A172 (cell line): ENCODE data around the gene SALL3. TPM values are rescaled to one million over a fixed set of nuclear protein-coding genes. Genes with fewer than 3 reads are reported as not detected.
A peak's percentile ranks its signal among the peaks of the same experiment; 100 is the strongest.

Source experiments
- DNase-seq: peaks from one replicate; pipeline ENCODE4 v3.0.0-alpha.2; 2015; ENCODE audit warnings: low spot score
- total RNA-seq: library from RNA; depleted of rRNA; stranded (reverse); fragments of >200 nt; shearing (Covaris generic); gene quantifications from 2 replicates; pipeline ENCODE4 v1.2.3, GENCODE V29; 2014; rRNA removed

SALL3 gene
- total RNA-seq, 1 experiment from 2014 or later, result not detected

DNA sequence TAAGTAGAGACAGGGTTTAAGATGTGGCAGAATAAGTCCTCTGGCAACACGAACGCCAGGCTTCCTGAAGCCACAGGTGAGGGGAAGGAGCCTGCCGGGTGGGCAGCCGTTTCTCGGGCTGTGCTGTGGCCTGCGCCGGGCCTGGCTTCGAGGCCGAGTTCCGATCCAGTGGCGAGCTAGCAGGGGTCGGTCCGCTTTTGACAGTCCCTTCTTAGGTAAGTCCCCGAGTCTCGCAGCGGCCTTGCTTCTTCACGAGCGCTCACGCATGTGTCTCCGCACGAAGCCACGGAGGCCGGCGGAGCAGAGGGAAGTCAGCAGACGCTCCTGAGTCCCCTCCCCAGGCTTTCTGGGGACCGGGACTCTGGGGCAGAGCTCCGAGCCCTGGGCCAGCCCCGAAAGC is 26.0 kb downstream of the SALL3 start:
- no peak for DNase-seq

GRCh38 chr18:79006106-79006795 is 26.6 kb downstream of the SALL3 start:
- DNase-seq, result no peak

GRCh38 chr18:79007440-79007839 is 27.8 kb downstream of the SALL3 start:
- DNase-seq, result no peak

- DNase-seq, result no peak
Observed at GRCh38 chr18:79008356-79008940, 28.8 kb downstream of the SALL3 start.

DNA sequence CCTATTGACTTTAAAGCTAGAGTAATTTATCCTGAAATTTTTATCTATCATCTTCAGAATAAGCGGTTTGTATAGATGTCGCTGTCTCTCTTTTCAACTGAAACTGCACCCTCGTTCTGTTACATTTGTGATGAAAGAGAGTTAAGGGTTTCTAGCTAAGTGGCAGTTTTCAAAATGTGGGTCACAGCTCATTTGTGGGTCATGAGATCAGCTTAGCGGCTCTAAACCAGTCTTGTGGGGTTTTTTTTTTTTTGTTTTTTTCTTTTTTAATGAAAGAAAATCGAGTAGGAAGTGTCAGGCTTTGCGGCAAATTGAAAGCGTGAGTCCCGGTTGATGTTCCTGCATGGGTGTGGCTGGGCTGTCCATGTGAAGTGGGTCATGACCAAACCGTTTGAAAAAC is 31.2 kb downstream of the SALL3 start:
- DNase-seq, result no peak

- no peak for DNase-seq
Observed at GRCh38 chr18:79011300-79011870, 31.8 kb downstream of the SALL3 start.

- DNase-seq, result no peak
Observed at GRCh38 chr18:79013869-79014268, 34.3 kb downstream of the SALL3 start.

DNA sequence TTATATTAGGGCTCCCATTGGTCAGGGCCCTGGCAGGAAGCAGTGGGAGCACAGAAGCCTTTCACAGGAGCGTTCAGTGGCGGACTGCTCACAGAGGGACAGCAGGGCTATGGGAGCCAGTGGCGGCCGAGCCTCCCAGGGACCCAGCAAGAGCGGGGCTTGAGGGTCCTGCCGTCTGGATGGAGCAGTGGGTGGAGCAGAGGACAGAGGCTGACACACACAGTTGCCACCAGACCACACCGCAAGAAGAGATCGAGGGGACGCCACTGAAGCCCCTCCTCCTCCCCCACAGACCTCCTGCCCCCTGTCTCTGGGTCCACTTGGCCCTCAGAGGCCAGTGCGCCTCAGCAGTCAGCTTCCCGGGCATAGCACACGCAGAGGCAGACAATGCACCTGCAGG is 39.3 kb downstream of the SALL3 start:
- no peak for DNase-seq

DNA sequence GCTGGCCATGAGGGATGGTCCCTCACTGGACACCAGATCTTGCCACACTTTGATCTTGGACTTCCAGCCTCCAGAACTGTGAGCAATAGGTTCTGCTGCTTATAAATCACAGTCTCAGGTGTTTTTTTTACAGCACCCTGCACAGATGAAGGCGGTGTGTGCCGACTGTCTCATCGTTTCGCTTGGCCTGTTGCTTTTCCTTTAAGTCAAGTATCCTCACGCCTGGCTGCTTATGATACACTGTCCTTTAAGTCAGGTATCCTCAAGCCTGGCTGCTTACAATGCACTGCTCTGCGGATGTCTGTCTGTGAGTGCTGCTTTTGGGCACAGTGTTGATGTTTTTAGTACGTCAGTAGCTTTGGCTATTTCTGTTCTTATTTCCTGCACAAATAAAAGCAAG is 40.3 kb downstream of the SALL3 start:
- no peak for DNase-seq

- DNase-seq, result no peak
Observed at GRCh38 chr18:79022603-79023002, 43.0 kb downstream of the SALL3 start.

DNA sequence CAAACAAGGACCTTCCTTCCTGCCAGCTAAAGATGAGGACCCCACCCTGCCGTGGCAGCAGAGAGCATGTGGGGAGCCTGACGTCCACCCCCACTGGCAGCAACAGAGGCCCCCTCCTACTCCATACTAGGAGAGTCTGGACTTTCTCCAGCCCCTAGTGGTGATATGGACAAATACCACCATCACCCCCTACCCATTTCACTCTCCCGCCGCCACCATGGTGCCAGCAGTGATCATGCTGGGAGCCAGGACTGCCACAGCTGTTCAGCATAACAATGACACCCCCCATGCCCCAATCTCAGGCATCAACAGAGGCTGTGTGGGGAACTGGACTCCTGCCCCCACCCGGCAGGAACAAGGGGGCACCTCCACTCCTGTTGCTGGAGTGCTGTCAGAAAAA is 46.9 kb downstream of the SALL3 start:
- DNase-seq, result no peak

GRCh38 chr18:79030680-79031079 is 51.1 kb downstream of the SALL3 start:
- DNase-seq, result no peak

DNA sequence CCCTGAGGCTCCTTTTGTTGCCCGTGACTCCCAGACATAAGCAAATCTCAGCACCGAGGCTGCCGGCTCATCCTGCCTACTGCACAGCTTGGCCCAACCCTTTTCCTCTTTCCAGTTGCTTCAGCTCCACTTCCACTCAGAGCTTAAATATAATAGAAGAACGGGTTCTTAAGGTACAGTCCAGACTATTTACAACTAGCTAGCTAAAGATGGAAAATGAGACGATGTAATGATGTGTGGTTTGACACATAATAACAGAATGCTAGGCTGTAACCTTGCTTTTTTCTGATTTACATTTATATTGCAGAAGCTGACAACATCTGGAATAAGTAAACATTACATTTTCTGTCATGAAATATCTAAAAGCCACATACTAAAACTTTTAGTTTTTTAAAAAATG is 62.7 kb downstream of the SALL3 start:
- no peak for DNase-seq

DNA sequence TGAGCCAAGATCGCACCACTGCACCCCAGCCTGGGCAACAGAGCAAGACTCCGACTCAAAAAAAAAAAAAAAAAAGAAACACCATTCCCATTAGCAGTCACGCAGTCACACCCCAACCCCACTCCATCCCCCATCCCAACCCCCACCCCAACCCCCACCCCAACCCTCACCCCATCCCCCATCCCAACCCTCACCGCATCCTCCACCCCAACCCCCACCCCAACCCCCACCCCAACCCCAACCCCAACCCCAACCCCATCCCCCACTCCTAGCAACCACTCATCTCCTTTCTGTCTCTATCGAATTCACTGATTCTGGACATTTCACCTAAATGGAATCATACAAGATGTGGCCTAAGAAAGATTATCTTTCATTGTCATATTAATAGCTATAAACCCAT is 63.7 kb downstream of the SALL3 start:
- no peak for DNase-seq

GRCh38 chr18:79046522-79046921 is 66.9 kb downstream of the SALL3 start:
- no peak for DNase-seq

DNA sequence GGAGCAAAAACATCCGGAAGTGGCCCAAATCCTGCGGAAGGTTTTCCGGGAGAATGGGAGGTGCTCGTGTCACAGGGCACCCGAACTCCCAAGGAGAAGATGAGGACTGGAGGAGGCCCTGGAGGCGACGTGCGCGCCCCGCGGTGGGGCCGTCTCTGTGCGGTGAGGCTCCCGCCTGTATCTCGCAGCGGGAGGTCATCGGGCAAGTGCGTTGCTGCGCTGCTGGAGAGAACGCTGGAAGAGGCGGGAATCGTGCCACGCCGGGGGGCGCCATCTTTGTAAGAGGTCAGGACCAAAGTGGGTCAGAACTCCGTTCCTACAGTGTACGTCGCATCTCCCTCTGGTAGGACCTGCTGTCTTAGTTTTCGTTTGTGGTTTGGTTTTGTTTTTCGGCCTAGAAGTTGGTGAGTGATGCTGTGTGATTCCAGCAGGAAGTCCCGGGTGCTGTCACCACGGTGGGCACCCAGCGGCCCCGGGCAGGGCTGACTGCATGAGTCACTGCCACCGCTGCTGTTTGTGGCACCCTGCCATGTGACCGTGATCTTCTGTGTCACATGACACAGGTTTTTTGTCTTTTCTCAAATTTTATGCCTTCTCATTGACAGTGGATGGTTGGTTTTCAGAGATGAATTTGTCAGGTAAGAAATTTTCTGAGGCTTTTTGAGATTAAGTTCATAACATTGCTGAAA is 68.1 kb downstream of the SALL3 start:
- DNase-seq, result peak; percentile 53

DNA sequence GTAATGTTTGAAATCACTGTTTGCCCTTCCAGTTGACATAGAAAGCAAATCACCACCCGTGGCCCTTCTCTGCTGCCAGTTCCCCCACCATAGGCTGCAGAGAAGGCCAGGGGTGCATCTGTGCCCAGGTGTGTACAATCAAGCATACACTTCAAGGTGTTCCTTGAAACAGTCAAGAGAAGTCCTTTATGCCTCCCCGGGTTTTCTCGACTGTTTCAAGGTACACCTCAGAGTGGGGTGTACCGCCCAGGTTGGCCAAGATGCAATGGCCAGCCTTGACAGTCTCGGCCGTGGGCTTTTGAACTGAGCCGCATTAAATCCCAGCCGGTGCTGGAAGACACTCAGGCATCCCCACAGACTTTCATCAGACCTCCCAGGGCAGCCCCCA is 68.6 kb downstream of the SALL3 start:
- DNase-seq, result no peak

GRCh38 chr18:79049506-79049905 is 69.9 kb downstream of the SALL3 start:
- DNase-seq, result no peak

Other genes with a start within 250 kb of the SALL3 start
- 7.2 and 8.0 TPM in 2 replicates for gene ATP9B, start 89.6 kb downstream of the SALL3 start, total RNA-seq